ELR (cell line): ENCODE data around the gene KRT3.
"Not testable (repeated sequence)": the region's sequence is repeated elsewhere in the genome, so short reads cannot be mapped to it uniquely, and the experiment has no call there.

Experiments used
- DNase-seq: peaks from one replicate; pipeline ENCODE4 v3.0.0-alpha.2; 2015; ENCODE audit warnings: low read depth

KRT3 gene

GRCh38 chr12:52781399-52782082, 14.4 kb downstream of the KRT3 start:
- DNase-seq: no peak

GRCh38 chr12:52779914-52780313, 16.0 kb downstream of the KRT3 start:
- DNase-seq: no peak

GRCh38 chr12:52778833-52779232, 17.1 kb downstream of the KRT3 start:
- DNase-seq: no peak

GRCh38 chr12:52777566-52777965, 18.4 kb downstream of the KRT3 start:
- DNase-seq: no peak

DNA sequence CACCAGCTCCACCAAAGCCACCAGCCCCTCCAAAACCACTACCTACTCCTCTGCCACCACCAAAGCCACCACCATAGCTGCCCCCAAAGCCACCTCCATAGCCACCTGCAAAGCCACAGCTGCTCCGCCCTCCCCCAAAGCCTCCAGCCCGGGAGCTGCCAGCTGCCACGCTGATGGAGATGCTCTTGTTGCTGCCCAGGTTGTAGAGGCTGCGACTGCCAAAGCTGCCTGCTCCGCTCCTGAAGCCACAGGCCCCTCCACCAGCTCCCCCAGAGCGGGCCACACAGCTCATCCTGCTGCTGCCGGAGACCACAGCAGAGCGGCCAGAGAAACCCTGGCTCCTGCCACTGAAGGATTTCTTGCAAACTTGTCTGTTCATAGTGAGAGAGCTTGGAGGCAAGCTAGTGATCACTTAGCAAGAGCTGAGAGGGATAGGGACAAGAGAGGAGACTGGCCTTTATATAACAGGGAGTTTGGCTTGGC, 19.0 kb downstream of the KRT3 start, which contains the start of gene KRT76:
TSS of gene KRT76 (minus strand) at position 433 of the 483 bp plus-strand sequence. CDS start at position 379, 54 bp downstream.
- DNase-seq: no peak

- no peak for DNase-seq
These were observed 19.5 kb downstream of the KRT3 start for GRCh38 chr12:52776435-52776834.

GRCh38 chr12:52774629-52775250, 21.2 kb downstream of the KRT3 start:
- DNase-seq: no peak

DNA sequence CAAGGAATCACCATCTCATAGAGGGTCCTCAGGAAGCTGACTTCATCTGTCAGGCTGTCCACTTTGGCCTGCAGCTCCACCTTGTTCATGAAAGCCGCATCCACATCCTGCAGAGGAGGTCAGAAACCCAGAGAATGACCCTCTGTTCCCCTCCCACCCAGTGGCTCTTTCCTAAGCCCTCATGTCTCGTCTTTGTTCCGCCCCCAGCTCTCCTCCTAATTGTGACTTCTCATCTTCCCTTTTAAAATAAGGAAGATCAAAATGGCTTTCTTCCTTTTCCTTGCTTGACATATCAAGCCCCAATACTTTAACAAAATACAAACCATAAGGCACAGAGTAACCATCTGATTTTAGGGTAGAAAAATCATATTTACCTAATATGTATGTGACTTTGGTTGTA, 23.1 kb downstream of the KRT3 start:
- DNase-seq: no peak

DNA sequence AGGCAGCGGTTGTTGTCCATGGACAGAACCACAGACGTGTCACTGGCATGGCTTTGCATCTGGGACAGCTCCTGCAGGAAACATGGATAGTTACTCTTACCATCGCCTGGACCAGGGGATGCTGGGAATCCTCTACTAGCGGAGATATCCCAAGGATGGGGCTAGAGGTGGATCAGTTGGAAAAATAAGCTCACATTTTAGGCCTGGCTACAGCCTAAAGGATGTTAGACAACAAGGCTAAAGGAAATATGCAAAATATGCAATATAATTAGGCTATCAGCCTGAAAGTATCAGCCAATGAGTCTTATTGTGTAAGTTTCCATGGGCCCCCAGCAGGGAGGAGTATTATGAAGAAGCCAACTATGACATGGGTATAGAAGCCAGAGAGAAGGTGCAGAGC, 23.7 kb downstream of the KRT3 start:
- no peak for DNase-seq

- no peak for DNase-seq
These were observed 24.4 kb downstream of the KRT3 start for GRCh38 chr12:52771505-52771904.

- no peak for DNase-seq
These were observed 24.8 kb downstream of the KRT3 start for GRCh38 chr12:52771088-52771487.

DNA sequence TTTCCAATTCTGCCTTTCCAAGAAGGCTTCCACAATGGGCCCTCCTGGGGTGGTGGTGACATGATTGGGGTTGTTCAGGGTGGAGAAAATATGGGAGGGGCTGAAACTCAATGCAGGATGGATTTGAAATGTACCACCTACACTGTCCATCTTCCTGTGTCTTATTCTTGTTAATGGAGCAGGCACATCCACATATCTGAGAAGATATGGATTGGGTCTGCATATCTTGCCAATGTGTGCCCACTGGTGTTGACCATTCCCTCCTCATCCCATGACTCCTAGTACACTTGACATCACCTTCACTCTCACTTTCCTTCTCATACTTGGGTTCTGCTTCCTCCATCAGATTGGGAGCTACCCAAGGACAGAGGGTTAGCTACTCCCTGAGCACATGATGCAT, 26.0 kb downstream of the KRT3 start:
- DNase-seq: no peak

GRCh38 chr12:52769354-52769753, 26.6 kb downstream of the KRT3 start:
- DNase-seq: no peak

- no peak for DNase-seq
These were observed 27.3 kb downstream of the KRT3 start for GRCh38 chr12:52768479-52769200.

GRCh38 chr12:52767427-52767826, 28.5 kb downstream of the KRT3 start:
- no peak for DNase-seq

DNA sequence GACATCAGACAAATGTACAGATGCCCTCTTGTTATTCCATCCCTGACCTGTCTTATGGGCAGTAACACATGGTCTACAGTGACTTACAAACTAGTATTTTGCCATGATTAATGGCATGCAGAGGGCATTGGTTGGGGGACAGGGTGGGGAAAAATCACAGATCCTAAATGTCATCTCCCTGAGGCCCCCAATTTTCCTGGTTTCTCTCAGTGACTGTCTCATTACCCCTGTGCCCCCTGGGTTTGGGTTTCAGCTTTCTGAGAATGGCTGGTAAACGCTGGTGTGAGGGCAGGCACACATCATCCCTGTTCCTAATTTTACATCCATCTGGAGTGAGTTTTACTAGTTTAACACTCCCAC, 28.9 kb downstream of the KRT3 start:
- no peak for DNase-seq

- no peak for DNase-seq
These were observed 29.4 kb downstream of the KRT3 start for GRCh38 chr12:52766351-52767019.

DNA sequence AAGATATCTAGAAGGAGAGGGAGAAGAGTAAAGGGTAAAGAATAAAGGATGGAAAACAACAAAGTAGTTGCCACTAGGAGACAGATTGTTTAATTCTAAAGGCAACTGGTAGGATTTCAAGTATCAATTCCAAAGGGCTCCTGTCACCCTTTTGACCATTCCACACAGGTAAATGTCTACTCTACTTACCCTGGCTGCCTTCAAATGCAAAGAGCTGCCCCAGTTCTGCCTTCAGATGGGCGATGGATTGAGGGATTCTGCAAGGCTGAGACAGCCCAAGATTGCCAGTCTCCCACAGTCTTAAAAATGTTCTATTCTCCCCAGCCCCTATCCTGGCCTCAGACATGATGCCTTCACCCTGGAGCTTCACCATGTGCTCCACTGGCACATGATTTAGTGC, 30.2 kb downstream of the KRT3 start:
- no peak for DNase-seq

DNA sequence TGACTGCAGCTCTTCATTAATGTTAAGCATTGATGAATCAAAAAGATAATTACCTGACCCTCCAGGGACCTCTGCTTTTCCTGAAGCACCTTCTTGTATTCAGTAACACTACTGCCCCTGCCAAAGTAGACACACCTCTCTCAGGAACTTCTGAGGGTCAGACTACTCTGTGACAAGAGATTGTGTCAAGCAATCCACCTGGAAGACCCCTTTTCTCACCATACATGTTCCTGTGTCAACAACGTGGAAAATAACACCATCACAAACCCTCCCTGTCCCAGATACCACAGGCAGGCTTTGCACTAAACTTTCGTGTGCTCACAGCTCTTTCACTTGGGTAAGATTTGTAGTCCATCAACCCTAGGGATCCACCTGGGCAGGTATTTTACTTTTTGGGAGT, 31.9 kb downstream of the KRT3 start:
- DNase-seq: no peak

- DNase-seq: no peak
These were observed 32.8 kb downstream of the KRT3 start for GRCh38 chr12:52763036-52763659.

DNA sequence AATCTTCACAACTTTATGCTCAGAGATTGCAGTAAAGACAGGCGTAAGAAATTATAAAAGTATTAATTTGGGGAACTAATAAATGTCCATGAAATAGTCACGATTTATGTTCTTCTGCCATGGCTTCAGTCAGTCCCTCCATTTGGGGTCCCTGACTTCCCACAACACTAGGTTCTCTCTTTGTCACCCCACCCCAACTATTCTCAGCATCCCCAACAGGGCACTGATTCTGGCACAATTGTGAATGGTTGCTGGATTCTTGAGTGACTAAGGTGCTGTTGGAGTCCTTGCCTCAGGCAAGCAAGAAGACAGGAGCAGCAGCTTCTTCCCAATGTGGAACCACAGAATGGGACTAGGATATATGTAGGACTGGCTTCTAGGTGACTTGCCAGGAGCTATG, 34.1 kb downstream of the KRT3 start:
- DNase-seq: no peak

DNA sequence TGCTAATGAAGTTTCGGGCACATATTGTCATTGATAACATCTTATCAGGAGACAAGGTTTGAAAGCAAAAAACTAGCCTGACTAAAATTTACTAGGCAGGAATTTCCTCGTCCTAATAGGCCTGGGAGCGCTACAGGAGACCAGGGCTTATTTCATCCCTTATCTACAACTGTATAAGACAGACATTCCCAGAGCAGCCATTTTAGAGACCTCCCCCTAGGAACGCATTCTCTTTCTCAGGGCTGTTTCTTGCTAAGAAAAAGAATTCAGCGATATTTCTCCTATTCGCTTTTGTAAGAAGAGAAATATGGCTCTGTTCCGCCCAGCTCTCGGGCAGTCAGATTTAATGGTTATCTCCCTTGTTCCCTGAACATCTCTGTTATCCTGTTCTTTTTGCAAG, 34.7 kb downstream of the KRT3 start:
- not testable (repeated sequence) for DNase-seq
